ENCODE measurements around the gene DUS1L.

The DUS1L gene

DNA sequence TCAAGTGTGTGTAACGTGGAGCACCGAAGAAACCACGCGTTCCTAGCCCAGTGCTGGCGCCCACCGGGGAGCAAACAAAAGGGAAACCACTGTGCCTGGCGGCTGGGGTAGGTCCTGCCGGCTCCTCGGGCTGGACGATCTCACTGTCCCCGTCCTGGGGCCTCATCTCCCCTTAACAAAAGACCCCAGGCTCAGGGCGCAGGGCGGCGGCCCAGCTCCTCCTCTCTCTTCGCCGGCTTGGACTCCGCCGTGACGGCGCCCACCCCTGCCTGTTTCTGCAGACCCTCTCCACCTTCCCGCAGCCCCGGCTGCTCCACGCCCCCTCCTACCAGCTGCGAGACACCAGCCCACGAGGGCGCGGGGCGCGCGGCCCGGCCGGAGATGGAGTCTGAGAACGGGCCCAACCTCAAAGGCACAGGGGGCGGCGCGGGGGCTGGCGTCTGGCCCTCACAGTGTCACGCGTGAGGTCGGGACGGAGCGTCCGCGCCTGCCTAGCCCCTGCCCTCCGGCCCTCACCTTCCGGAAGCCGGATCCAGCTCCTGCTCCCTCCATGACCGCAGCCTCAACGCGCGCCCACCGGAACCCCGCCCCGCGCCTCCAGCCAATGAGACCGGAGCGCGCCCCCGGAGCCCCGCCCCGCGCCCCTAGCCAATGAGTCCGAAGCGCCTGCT is 43.2 kb downstream of the DUS1L start, which contains the start of gene CENPX:
CENPX (minus strand) TSS at position 569 of the 671 bp plus-strand sequence; CDS start at position 552, 17 bp downstream.
- no peak for DNase-seq

DNA sequence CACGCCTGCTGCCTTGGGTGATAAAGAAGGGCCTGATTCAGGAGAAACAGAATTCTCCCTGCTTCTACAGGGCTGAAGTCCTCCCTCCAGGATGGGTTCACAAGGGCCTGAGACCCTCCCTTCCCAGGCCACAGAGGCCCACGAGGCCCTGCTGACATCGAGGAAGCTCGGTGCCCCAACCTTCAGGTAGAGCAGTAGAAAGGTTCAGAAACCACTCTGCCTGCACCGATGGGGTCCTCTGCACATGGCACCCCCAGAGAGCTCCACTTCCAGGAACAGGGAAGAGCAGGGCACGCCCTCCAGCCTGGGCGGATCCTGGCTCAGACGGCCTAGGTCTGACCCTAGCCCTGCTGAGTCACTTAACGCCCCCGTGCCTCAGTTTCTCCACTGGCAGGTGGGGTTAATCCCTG is 43.7 kb downstream of the DUS1L start:
- DNase-seq = no peak

DNA sequence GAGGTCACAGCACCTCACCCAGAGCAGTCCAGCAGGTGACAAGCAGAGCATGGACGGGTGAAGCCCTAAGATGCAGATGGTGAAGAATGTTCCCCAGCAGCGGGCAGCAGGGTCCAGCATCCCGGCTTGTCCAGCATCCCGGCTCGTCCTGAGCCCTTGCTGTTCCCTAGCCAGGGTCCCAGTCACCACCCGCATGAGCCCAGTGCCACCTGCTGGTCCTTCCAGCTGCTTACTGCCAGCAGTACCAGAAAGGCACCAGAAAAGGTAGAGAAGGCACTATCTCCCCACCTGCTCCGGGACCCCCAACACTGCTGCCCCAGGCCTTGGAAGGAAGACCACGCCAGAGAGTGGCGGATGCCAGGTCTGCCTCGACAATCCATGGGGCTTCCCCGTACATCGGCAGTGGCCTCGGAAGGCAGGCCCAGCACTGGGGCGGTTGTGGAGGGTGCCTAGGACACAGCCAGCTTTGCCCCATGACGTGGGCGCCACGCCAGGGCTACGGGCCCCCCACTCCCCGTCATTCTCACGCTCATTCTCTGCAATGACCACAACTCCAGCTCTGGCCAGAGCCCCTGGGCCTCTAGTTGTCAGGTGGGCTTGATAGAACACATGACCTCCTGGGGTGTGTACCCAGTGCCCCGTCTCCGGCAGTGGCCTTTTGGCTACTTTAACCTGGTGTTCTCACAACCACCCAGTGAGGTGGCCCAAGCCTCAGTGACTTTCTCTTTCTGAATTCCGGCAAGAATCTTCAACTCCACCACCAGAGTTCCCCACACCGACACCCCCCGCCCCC is 44.3 kb downstream of the DUS1L start:
- DNase-seq = peak; percentile 48

DNA sequence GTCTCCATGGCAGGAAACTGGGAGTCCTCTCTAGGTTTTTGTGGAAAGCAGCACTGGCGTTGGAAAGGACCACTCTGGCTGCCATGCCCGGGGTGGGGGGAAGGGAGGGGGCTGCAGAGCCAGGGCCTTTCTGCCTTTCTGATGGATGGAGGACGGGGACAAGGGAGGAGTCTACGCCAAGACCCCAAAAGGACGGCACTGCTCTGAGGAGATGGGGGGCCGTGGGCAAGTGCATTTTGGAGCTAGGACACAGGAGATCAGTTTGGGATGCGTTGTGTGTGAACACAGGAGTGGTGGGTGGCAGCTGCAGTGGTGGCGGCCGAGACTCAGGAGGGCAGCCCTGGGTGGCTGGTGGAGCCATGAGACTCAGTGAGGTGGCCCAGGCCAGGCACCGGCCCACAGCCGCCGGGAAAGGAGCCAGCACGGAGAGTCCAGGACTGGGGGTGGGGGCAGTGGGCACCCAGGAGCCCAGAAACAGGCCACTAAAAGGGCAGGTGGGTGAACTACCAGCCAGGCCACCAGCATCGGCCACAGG is 45.0 kb downstream of the DUS1L start:
- no peak for DNase-seq

DNA sequence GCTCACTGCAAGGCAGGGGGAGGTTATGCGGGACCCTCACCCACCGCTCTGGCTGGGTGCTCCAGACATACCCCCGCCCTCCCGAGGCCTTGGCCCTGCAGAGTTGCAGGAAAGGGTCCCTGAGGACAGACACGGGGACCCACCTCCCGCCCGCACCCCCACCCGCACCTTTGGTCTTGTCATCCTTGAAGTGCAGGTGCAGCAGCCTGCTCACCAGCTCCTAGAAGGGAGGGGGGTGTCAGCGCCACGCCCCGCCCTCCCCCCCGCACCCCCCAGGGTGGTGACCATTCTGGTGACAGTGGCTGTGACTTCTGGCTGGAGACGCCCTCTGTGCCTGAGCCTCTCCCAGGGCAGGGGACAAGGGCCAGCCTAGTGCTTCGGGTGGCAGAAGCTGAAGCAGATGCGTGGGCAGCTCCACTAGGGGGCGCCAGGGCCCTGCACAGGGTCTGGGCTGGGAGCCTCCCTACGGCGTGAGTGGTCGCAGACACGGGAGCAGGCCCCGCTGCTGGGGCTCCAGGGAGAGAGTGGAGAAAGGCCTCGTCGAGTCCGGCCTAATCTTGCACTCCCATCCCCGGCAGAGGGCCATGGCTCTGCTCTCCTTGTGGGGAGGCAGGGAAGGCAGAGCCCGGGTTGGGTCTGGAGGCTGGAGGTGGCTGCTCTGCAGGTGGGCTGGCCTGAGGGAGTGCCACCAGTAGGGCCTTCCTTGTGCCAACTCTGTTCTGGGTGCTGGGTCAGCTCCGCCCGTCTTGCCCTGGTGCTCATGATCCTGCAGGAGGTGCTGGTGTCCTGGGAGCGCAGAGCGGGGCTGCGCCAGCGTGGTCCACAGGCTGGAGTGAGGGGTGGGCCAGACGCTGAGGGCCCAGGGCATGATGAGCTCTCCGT is 45.7 kb downstream of the DUS1L start:
- peak; percentile 44 for DNase-seq

DNA sequence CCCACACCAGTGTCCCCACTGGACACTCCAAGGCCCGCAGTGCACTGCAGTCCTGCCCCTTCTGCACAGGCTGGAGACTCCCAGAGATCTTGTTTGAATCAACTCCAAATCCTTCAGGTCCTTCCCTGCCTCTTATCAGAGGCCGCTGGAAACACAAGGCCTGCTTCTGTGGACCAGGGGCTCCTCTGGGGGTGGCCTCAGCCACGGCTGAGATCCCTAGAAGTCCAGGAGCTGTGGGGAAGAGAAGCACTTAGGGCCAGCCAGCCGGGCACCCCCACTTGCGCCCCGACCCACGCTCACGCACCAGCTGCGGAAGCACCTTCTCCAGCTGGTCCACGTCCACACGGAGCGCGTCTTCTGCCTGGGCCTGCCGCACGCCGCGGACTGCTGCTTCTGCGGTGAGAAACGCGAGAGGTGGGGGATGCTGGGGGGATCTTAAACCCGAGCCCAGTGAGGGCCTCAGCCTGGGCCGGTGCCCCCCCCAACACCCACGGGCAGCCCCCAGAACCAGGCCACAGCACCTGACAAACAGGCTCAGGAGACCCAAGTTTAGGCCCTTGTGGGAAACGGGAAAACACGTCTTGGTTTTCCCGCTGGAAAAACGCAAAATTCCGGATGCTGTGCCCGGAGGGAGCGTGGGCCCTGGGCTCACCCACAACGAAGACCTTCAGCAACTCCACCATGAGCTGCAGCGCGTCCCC is 46.5 kb downstream of the DUS1L start:
- no peak for DNase-seq

DNA sequence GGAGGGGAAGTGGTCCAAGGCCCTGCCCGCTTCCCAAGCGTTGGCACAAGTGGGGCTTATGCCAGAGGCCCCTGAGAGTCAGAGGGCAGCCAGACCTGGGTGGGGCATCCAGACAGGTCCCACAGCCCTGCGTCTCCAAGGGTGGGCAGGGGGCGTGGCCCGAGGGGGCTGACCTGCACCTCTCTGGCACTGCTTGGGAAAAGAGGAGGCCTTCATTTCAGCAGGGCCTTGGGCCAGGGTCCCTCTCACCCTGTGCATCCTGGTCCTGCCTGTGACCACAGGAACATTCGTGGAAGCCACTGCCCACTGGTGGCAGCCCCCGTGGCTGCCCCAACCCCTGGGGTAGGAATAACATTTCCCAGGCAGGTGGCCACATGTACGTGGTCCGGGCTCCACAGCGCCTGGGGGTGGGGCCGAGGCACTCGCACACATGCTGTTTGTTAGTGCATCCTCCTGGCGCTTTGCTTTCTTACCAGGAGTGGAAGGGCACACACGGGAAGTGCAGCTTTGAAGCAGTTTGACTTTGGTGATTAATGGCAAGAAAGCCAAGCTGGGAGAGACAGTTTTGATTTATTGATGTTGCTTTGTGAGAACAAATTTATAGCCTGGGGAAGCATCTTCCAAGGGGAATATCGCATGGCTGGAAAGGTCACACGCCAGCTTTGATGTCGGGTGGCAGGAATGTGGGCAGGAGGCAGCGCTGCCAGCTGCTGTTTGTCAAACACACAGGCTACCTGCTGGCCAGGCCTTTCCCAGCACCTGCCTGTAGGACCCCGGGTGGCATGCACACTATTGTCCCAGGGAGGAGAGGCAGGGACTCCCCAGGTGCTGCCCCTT is 47.2 kb downstream of the DUS1L start:
- DNase-seq = peak; percentile 63

DNA sequence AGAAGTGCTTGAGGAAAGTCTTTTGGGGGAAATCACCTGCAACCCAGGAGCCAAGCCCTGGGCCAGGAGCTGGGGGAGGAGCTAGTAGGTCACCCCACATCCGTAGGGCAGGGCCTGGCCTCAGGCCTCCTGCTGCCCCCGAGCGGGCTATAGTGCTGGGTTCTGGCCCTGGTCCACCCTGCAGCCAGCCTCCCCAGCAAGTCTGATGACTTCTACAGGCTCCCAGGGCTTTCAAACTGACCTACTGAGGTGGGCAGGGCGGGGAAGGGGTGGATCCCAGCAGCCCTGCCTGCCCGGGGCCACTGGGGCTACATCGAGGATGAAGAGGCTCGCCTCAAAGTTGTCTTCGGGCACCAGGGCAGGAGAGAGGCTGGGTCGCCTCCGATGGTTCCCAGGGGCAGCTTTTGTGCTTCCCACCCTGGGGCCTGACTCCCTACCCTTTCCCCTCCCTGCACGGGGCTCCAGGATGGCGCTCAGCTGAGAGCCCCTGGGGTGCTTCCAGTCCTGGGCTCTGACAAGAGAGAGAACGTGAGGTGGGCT is 47.9 kb downstream of the DUS1L start:
- no peak for DNase-seq

DNA sequence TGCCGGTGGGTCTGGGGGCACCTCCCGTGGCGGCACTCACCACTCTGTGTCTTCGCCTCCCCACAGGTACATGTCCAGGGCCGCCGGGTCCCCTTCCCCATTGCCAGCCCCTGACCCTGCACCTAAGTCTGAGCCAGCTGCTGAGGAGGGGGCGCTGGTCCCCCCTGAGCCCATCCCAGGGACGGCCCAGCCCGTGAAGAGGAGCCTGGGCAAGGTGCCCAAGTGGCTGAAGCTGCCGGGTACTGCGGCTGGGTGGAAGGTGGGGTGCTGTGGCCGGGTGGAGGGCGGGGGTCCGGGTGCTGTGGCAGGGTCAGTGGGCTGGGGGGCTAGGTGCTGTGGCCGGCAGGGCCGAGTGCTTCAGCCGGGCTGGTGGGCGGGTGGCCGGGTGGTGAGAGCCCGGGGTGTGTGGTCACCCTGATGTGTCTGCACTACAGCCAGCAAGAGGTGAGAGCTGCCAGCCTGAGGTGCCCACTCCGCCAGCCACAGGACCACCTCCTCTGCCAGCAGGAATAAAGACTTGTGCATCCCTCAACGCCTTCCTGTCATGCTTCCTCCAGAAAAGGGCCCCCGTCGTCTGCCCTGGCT is 48.6 kb downstream of the DUS1L start:
- no peak for DNase-seq

DNA sequence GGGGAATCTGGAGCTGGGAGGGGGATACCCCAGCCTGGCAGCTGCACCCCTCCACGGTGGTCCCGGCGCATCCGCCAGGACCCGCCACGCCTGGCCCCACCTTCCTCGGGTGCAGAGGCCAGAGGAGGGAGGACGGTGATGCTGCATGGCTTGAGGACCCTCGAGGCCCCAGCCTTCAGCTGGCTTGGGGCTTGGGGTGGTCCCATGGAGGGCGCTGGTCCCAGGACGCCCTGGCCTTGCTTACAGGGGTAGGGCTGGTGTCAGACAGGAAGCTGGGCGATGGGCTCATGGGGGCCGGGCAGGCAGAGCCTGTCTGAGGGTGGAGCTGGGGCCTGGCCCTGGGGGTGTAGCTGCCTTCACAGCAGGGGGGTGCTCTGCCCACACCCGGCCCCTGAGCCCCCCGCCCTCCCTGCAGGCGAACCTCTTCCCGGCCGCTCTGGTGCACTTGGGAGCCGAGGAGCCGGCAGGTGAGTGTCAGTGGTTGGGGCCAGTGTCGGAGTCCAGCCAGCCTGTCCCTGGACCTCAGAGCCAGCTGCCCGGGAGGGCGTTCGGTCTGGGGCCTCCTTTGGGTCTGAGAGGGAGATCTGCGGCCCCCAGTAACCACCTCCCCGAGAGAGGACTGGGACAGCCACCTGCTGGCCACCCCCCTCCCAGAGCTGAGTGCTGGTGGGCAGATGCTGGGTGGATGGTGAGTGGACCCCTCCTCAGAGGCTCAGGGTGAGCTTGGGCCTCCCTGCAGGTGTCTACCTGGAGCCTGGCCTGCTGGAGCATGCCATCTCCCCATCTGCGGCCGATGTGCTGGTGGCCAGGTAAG is 49.3 kb downstream of the DUS1L start:
- no peak for DNase-seq

DNA sequence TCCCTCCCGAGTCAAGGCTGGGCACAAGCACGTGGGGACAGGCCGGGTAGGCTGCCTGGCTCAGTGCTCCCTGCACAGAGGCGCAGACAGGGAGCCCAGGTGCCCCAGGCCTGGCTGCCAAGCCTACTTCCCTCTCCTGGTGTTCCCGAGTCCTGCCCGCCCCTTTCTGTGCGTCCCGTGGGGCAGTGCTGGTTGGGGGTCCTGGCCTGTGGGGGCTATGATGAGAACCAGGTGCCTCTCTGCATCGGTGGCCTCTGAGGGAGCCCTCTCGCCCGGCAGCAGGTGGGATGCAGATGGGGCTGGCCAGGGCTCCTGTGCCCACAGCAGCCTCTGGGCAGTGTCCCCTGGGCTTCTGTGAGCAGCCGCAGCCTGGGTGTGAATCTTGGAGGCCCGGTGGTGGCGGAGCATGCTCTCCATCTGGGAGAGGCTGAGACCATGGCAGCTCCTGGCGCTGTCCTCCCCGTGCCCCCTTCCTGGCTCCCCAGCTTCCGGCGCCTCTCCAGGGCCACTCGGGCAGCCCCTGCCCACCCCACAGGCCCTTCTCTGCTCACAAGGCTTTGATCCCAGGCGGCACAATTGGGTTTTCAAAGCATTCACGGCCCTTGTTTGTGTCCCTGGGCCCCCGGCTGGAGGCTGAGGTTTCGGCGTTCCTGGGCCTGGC is 50.2 kb downstream of the DUS1L start:
- no peak for DNase-seq

DNA sequence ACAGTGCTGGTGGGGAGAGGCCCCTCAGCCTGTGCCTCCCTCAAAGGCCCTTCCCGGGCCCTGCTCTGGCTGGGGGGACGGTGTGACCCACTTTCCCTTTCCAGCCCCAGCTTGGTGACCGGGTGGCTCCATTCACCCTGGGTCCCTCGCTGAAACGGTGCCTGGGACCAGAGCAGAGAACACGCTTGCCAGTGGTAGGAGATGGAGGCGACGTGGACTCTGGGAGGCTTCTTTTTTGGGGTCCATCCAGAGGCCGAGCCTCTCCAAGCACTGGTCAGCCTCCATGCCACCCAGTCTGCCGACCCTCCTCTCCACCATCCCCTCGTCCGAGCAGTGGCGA is 50.7 kb downstream of the DUS1L start:
- DNase-seq = no peak

DNA sequence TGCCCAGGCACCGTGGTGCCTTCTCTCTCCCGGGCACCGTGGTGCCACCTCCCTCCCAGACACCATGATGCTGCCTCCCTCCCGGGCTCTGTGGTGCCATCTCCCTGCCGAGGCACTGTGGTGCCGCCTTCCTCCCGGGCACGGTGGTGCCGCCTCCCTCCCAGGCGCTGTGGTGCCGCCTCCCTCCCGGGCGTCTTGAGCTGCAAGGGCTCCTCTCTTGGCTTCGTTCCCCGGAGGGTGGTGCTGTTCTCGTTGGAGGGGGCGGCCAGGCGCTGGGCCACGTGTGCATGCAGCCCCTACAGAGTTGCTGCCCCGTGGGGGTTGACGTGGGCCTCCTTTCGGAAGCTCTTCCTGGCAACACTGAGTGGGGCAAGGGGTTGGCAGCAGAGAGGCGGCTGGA is 51.2 kb downstream of the DUS1L start:
- no peak for DNase-seq

DNA sequence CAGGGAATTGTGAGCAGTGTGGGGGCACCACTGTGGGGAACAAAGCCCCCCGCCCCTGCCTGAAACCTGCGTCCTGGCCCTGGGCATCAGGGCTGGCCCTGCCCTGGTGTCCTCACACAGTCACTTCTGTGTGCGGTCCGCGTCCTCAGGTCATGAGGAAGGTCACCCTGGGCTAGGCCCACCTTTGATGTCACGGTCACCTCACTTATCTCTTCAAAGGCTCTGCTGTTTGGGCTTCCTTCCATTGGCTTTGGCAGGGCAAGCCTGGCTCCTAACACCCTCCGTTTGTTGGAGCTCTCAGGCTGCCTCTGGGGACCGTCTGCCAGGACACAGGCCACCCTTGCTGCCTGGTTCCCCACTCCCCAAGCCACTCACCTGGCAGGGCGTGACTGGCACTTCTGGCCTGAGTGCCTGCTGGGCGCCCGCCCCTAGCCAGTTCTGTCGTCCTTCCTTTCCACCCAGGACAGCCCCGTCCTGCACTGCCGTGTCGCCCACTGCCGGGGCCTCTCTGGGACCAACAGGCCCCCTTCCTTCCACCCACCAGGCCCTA is 51.8 kb downstream of the DUS1L start:
- DNase-seq = no peak

DNA sequence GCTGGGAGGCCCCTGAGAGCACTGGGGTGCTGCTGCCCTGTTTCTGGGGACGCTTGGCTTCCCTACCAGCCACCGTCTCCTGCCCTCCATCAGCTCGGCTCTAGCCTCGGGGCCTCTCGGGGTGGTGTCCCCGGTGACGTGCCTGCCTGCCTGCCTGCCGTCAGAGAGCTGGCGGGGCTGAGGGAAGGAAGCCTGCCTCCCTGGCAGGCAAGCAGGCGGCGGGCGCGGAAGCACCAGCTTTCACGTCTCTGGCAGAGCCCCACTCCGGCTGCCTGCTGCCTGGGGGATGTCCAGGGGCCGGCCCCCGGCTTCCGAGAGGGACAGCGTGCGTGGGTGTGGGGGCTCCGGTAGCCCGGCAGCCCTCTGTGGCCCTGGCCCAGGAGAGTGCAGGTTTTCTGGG is 52.3 kb downstream of the DUS1L start:
- DNase-seq = no peak

DNA sequence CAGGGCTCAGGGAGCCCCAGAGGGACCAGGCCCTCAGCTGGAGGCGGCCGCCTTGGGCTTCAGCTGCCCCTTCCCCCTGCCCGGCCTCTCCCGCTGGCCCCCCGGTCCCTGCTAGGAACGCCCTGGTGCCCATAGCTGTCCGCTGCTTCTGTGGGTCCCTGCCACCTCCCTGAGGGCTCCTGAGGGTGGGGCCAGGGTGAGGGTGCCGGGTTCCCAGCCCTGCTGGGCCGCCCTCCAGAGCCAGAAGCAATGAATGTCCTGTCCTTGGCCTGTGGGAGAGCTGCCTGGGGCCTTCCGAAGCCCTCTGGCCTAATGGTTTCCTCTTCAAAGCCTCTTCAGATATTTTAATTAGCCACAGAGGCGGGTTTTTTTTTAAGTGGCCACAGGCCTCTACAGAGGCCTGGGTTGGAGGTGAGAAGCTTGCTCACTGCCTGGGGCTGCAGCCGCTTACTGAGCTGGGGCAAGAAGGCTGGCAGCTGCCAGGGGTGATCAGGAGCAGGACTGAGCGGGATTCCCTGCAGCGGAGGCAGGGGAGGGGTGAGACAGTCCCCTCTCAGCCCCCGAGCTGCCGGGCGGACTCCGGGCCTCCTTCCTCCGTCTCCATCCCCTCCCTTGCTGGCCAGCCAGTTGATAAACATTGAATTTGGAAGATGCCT is 52.8 kb downstream of the DUS1L start:
- DNase-seq = no peak

DNA sequence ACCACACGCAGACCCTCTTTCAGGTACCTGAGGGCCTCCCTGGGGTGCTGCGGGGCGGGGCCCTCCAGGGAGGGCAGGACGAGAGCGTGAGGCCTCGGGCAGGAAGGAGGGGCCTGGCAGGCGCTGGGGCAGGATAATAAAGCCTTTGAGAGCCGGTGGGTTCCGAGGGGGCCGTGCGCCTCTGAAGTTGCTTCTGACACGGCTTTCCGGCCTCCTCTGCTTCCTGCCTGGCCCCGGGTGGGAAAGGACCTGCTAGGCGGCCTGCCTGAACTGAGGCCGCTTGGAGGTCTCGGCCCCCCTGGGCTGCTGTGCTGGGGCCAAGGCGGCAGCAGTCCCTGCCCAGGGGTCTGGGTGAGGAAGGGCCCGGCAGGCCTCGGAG is 53.4 kb downstream of the DUS1L start:
- DNase-seq = no peak

DNA sequence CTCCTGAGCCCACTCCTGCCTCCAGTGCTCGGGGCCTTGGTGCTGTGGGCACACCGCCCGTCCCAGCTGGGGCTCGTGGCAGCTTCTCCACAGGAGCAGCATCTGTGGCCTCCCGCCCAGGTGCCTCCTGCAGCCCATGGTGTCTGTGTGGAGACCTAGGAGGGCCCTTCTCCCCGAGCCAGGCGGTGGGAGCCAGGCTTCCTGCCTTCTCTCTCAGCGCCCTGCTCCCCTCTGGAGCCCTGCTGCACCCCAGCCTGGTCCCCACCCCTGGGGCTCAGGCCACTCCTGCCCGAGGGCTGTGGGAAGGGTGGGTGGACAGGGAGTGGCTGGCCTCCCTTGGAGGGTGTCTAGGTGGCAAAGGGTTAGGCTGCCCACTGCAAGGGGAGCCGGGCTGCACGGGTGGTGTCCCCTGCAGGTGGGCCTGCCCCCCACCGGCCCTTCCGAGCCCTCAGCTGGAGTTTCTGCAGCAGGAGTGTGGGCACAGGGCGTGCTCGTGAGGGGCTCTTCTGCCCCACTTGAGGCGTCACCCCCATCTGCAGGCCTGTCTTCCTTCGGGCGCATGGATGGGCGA is 53.9 kb downstream of the DUS1L start:
- no peak for DNase-seq

All from NCI-H774 (cell line).